GM12878 (cell line): ENCODE measurements around the gene YBX2. TPM values are rescaled to one million over a fixed set of nuclear protein-coding genes. Genes with fewer than 3 reads are reported as not detected.
A peak's percentile ranks its signal among the peaks of the same experiment; 100 is the strongest.

ENCODE experiments used
- ATF7 ChIP-seq: fragments of 450-650 bp; IDR thresholded peaks from 2 replicates; pipeline ENCODE4 v1.6.1; 2016; ENCODE audit warnings: low read depth, mild to moderate bottlenecking
- BHLHE40 ChIP-seq, 2 experiments: fragments of 450-650 bp in 1 of 2; IDR thresholded peaks; 2 replicates each; pipeline ENCODE4 v1.6.1; 2011 to 2017; ENCODE audit warnings: low read depth in 2 of 2, borderline replicate concordance in 1 of 2, improper control_type of control experiment in 1 of 2, low read length in 1 of 2, mild to moderate bottlenecking in 1 of 2
- DPF2 ChIP-seq: fragments of 450-650 bp; IDR thresholded peaks from 2 replicates; pipeline ENCODE4 v1.6.1; 2017; ENCODE audit warnings: mild to moderate bottlenecking
- EED ChIP-seq: sonication (generic); IDR thresholded peaks from 2 replicates; pipeline ENCODE4 v1.6.1; 2016; ENCODE audit warnings: antibody characterized with exemption, low read depth
- HDGF ChIP-seq: fragments of 450-650 bp; IDR thresholded peaks from 2 replicates; pipeline ENCODE4 v1.6.1; 2016; ENCODE audit warnings: antibody characterized with exemption
- IKZF1 ChIP-seq: fragments of 450-650 bp; conservative IDR thresholded peaks from 2 replicates; pipeline ENCODE4 v1.6.1; 2017; ENCODE audit warnings: antibody characterized with exemption, mild to moderate bottlenecking
- PML ChIP-seq: IDR thresholded peaks from 2 replicates; pipeline ENCODE4 v1.6.1; 2012; ENCODE audit warnings: low read length, inconsistent platforms
- POLR2AphosphoS5 ChIP-seq: IDR thresholded peaks from 2 replicates; pipeline ENCODE4 v1.6.1; 2011; ENCODE audit warnings: mild to moderate bottlenecking, low read length, inconsistent platforms
- RAD21 ChIP-seq: IDR thresholded peaks from 2 replicates; pipeline ENCODE4 v1.6.1; 2011; ENCODE audit warnings: mild to moderate bottlenecking, low read depth, low read length, moderate library complexity; ENCODE audit not compliant: insufficient read depth
- SREBF1 ChIP-seq: IDR thresholded peaks from 2 replicates; pipeline ENCODE4 v1.6.1; 2012; ENCODE audit warnings: mild to moderate bottlenecking, low read length
- TCF12 ChIP-seq: IDR thresholded peaks from 2 replicates; pipeline ENCODE4 v1.6.1; 2011; ENCODE audit warnings: low read depth, mild to moderate bottlenecking, low read length
- TCF3 ChIP-seq: IDR thresholded peaks from 2 replicates; pipeline ENCODE4 v1.6.1; 2012; ENCODE audit warnings: low read depth, mild to moderate bottlenecking, low read length, borderline replicate concordance; ENCODE audit not compliant: insufficient read depth
- YBX1 ChIP-seq: fragments of 450-650 bp; IDR thresholded peaks from 2 replicates; pipeline ENCODE4 v1.6.1; 2016; ENCODE audit warnings: antibody characterized with exemption
- ZNF207 ChIP-seq: fragments of 450-650 bp; IDR thresholded peaks from 2 replicates; pipeline ENCODE4 v1.6.1; 2014; ENCODE audit warnings: antibody characterized with exemption, mild to moderate bottlenecking, borderline replicate concordance
- ZSCAN29 ChIP-seq: fragments of 450-650 bp; IDR thresholded peaks from 2 replicates; pipeline ENCODE4 v1.6.1; 2017; ENCODE audit warnings: mild to moderate bottlenecking, moderate library complexity
- polyA plus RNA-seq, 11 experiments: library from polyadenylated mRNA; depleted of rRNA in 4 of 11; unstranded in 6 of 11; stranded (reverse) in 5 of 11; fragments of >200 nt; fragmentation: Nextera tagmentation in 4 of 11; fragmentation: Illumina TruSeq in 1 of 11; extraction: Ambion mirVana in 4 of 11; extraction: Trizol in 1 of 11; gene quantifications; 1 replicate in 1 of 11; 2 replicates in 10 of 11; pipeline versions ENCODE4 v1.2.1 to v1.2.3, GENCODE V29; 2011 to 2016; ENCODE audit warnings: inconsistent platforms in 2 of 11, missing spikeins in 2 of 11, low read depth in 1 of 11
- total RNA-seq, 4 experiments: library from RNA; depleted of rRNA in 3 of 4; stranded (reverse); fragments of >200 nt in 3 of 4; fragmentation: Illumina TruSeq in 1 of 4; extraction: Trizol in 1 of 4; gene quantifications; 2 replicates each; pipeline versions ENCODE4 v1.2.1 to v1.2.3, GENCODE V29; 2013 to 2021
- TF ChIP-seq, protein P1 (sequence below): fragments of 450-650 bp; IDR thresholded peaks from 2 replicates; pipeline ENCODE4 v1.6.1; 2017; ENCODE audit warnings: mild to moderate bottlenecking
- TF ChIP-seq, protein P2 (sequence below): fragments of 450-650 bp; IDR thresholded peaks from 2 replicates; pipeline ENCODE4 v1.6.1; 2016; ENCODE audit warnings: mild to moderate bottlenecking, moderate library complexity, borderline replicate concordance
- TF ChIP-seq, protein P3 (sequence below), 3 experiments: IDR thresholded peaks in 2 of 3; conservative IDR thresholded peaks in 1 of 3; 2 replicates each; pipeline ENCODE4 v1.5.1; 2011; ENCODE audit warnings: low read depth in 3 of 3, low read length in 3 of 3, mild to moderate bottlenecking in 3 of 3, control low read depth in 2 of 3, moderate library complexity in 2 of 3, inconsistent platforms in 1 of 3, mixed read lengths in 1 of 3; ENCODE audit not compliant: control insufficient read depth in 2 of 3, insufficient read depth in 1 of 3; ENCODE audit errors: extremely low read depth in 1 of 3
- TF ChIP-seq, protein P4 (sequence below): fragments of 450-650 bp; IDR thresholded peaks from 2 replicates; pipeline ENCODE4 v1.6.1; 2016; ENCODE audit warnings: mild to moderate bottlenecking

The YBX2 gene
- total and polyA plus RNA-seq, 10 of the 15 experiments (the other 5 are each of a cell fraction or from before 2014, with no cell fraction given): not detected

DNA sequence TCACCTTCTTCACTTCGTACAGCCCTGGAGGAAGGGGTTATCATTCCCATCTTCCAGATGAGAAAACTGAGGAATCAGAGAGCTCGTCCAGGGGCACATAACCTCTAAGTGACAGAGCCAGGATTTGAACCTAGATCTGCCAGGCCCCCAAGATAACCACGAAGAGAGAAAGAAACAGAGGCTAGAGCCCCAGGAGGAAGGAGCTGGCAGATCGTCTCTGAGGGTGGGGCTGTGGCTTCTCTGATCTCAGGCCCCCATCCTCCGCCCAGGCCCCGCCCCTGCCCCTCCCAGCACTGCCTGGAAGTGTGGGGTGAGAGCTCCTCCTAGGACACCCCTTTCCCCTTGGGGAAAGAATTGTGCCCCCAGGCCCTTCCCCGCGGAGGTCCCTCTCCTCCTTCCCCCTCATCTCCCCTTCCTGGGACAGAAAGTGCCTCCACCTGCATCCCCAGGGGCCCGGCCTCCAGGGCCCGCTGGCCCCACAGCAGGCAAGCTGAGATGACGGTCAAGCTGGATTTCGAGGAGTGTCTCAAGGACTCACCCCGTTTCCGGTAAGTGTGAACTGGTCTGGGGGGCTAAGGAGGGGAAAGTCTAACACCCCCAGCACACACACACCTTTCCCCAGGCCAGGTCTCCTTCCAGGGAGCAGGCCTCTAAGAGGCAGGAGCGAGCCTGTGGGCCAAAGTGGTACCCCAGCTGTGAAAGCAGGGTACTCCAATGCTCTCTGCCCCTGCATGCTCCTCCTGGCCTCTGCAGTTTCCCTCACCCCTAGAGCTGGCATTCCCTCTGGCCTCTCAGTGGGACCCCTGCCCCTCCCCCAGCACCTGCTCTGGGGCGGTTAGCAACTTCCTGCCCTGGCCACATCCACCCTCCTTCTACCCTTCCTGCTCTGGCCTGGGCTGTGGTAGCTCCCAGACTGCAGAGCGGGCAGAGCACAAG, 42.1 kb upstream of the YBX2 start, which contains the start of gene ACAP1 (continued):
- no peak for TF ChIP-seq PML
- no peak for TF ChIP-seq TCF3
- TF ChIP-seq, protein P1, sequence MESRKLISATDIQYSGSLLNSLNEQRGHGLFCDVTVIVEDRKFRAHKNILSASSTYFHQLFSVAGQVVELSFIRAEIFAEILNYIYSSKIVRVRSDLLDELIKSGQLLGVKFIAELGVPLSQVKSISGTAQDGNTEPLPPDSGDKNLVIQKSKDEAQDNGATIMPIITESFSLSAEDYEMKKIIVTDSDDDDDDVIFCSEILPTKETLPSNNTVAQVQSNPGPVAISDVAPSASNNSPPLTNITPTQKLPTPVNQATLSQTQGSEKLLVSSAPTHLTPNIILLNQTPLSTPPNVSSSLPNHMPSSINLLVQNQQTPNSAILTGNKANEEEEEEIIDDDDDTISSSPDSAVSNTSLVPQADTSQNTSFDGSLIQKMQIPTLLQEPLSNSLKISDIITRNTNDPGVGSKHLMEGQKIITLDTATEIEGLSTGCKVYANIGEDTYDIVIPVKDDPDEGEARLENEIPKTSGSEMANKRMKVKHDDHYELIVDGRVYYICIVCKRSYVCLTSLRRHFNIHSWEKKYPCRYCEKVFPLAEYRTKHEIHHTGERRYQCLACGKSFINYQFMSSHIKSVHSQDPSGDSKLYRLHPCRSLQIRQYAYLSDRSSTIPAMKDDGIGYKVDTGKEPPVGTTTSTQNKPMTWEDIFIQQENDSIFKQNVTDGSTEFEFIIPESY: no peak
- no peak for TF ChIP-seq YBX1
- TF ChIP-seq, protein P2, sequence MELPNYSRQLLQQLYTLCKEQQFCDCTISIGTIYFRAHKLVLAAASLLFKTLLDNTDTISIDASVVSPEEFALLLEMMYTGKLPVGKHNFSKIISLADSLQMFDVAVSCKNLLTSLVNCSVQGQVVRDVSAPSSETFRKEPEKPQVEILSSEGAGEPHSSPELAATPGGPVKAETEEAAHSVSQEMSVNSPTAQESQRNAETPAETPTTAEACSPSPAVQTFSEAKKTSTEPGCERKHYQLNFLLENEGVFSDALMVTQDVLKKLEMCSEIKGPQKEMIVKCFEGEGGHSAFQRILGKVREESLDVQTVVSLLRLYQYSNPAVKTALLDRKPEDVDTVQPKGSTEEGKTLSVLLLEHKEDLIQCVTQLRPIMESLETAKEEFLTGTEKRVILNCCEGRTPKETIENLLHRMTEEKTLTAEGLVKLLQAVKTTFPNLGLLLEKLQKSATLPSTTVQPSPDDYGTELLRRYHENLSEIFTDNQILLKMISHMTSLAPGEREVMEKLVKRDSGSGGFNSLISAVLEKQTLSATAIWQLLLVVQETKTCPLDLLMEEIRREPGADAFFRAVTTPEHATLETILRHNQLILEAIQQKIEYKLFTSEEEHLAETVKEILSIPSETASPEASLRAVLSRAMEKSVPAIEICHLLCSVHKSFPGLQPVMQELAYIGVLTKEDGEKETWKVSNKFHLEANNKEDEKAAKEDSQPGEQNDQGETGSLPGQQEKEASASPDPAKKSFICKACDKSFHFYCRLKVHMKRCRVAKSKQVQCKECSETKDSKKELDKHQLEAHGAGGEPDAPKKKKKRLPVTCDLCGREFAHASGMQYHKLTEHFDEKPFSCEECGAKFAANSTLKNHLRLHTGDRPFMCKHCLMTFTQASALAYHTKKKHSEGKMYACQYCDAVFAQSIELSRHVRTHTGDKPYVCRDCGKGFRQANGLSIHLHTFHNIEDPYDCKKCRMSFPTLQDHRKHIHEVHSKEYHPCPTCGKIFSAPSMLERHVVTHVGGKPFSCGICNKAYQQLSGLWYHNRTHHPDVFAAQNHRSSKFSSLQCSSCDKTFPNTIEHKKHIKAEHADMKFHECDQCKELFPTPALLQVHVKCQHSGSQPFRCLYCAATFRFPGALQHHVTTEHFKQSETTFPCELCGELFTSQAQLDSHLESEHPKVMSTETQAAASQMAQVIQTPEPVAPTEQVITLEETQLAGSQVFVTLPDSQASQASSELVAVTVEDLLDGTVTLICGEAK: peak; percentile 29; the same call in 1 of the 2 replicates
- peak; percentile 27 for TF ChIP-seq DPF2
- TF ChIP-seq ZSCAN29: no peak
- TF ChIP-seq, protein P3, sequence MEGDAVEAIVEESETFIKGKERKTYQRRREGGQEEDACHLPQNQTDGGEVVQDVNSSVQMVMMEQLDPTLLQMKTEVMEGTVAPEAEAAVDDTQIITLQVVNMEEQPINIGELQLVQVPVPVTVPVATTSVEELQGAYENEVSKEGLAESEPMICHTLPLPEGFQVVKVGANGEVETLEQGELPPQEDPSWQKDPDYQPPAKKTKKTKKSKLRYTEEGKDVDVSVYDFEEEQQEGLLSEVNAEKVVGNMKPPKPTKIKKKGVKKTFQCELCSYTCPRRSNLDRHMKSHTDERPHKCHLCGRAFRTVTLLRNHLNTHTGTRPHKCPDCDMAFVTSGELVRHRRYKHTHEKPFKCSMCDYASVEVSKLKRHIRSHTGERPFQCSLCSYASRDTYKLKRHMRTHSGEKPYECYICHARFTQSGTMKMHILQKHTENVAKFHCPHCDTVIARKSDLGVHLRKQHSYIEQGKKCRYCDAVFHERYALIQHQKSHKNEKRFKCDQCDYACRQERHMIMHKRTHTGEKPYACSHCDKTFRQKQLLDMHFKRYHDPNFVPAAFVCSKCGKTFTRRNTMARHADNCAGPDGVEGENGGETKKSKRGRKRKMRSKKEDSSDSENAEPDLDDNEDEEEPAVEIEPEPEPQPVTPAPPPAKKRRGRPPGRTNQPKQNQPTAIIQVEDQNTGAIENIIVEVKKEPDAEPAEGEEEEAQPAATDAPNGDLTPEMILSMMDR (IDR thresholded peaks at IDR 0.05 in 2 of 3, conservative IDR thresholded peaks at IDR 0.05 in 1 of 3; ENCODE audit: control insufficient read depth in 2 of 3, extremely low read depth in 1 of 3, insufficient read depth in 1 of 3, low read depth in 3 of 3, low read length in 3 of 3): 0 out of 6 replicates have a peak, but pooled peaks of 1 of the 3 experiments have one; percentile 11
- peak; percentile 74 for TF ChIP-seq IKZF1
- 0 out of 2 replicates have a peak, but pooled peaks have one; percentile 65 for TF ChIP-seq TCF12
- TF ChIP-seq EED: peak; percentile 58
- peak; percentile 29; the same call in 1 of the 2 replicates for TF ChIP-seq SREBF1
- TF ChIP-seq ATF7: no peak
- TF ChIP-seq, protein P4, sequence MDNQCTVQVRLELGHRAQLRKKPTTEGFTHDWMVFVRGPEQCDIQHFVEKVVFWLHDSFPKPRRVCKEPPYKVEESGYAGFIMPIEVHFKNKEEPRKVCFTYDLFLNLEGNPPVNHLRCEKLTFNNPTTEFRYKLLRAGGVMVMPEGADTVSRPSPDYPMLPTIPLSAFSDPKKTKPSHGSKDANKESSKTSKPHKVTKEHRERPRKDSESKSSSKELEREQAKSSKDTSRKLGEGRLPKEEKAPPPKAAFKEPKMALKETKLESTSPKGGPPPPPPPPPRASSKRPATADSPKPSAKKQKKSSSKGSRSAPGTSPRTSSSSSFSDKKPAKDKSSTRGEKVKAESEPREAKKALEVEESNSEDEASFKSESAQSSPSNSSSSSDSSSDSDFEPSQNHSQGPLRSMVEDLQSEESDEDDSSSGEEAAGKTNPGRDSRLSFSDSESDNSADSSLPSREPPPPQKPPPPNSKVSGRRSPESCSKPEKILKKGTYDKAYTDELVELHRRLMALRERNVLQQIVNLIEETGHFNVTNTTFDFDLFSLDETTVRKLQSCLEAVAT: peak; percentile 85
- TF ChIP-seq RAD21: no peak
- peak; percentile 24; the same call in 1 of the 2 replicates for TF ChIP-seq POLR2AphosphoS5
- no peak for TF ChIP-seq HDGF
- peak; percentile 25 to 51; a peak in 1 of 4 replicates for TF ChIP-seq BHLHE40 (IDR thresholded peaks at IDR 0.05; ENCODE audit: borderline replicate concordance in 1 of 2, low read depth in 2 of 2, low read length in 1 of 2)
- TF ChIP-seq ZNF207: 0 out of 2 replicates have a peak, but pooled peaks have one; percentile 30
